DMS114 treated with DMSO at 0.1 percent for 48 hours (cell line): ENCODE data around the gene STOM.

ENCODE experiments used
- DNase-seq: peaks from one replicate; lab custom pipeline; 2025; ENCODE audit not compliant: unreplicated experiment; lab: John Stamatoyannopoulos, UW

STOM gene

GRCh38 chr9:121289026-121289771 lies 80.9 kb downstream of the STOM start:
- DNase-seq, result no peak
